OCI-LY7 (cell line): ENCODE data around the gene DCAF8. TPM values are rescaled to one million over a fixed set of nuclear protein-coding genes. Genes with fewer than 3 reads are reported as not detected.

Source experiments
- BruUV-seq: library from RNA; stranded (reverse); fragments of 400-500 nt; replicated peaks from 2 replicates; lab custom pipeline; 2021; lab: Mats Ljungman, UMichigan
- CTCF ChIA-PET: fragments of 300-600 bp; sonication (Branson Sonifier 250); formaldehyde crosslinking; loops from one replicate; lab custom pipeline; 2022; ENCODE audit warnings: antibody characterized with exemption; ENCODE audit not compliant: unreplicated experiment; lab: Charles Lee
- POLR2A ChIA-PET: fragments of 300-600 bp; sonication (Branson Sonifier 250); formaldehyde crosslinking; loops from one replicate; lab custom pipeline; 2022; ENCODE audit warnings: antibody characterized with exemption; lab: Charles Lee
- DNase-seq: peaks from one replicate; pipeline ENCODE4 v3.0.0-alpha.2; 2015; ENCODE audit warnings: low spot score
- H2AFZ ChIP-seq: fragments of 200-600 bp; sonication (generic), shearing (Covaris generic); 2 replicates; pipeline ENCODE4 v1.6.1; 2014; ENCODE audit warnings: mild to moderate bottlenecking, antibody characterized with exemption, low read length, moderate library complexity
- H3K27ac ChIP-seq: fragments of 200-600 bp; sonication (generic); 2 replicates; pipeline ENCODE4 v1.5.1; 2014; ENCODE audit warnings: mixed run types, low read depth, mild to moderate bottlenecking, moderate library complexity, low read length, inconsistent platforms; ENCODE audit not compliant: poor library complexity, severe bottlenecking
- H3K36me3 ChIP-seq: fragments of 200-600 bp; sonication (generic); 2 replicates; pipeline ENCODE4 v1.6.1; 2014; ENCODE audit warnings: mild to moderate bottlenecking, antibody characterized with exemption, low read length, moderate library complexity, mixed read lengths; ENCODE audit not compliant: insufficient read depth
- H3K4me1 ChIP-seq: fragments of 200-600 bp; sonication (generic); 2 replicates; pipeline ENCODE4 v1.5.1; 2014; ENCODE audit warnings: mild to moderate bottlenecking, low read length; ENCODE audit not compliant: insufficient read depth, poor library complexity, severe bottlenecking
- H3K4me2 ChIP-seq: fragments of 200-600 bp; sonication (generic); 2 replicates; pipeline ENCODE4 v1.6.1; 2014; ENCODE audit warnings: mild to moderate bottlenecking, low read length
- H3K4me3 ChIP-seq: fragments of 200-600 bp; sonication (generic); 2 replicates; pipeline ENCODE4 v1.5.1; 2014; ENCODE audit warnings: mild to moderate bottlenecking, low read depth, low read length; ENCODE audit not compliant: poor library complexity, severe bottlenecking
- H3K79me2 ChIP-seq: fragments of 200-600 bp; sonication (generic); 2 replicates; pipeline ENCODE4 v1.6.1; 2016; ENCODE audit warnings: low read depth, mild to moderate bottlenecking, low read length, moderate library complexity, mixed read lengths; ENCODE audit not compliant: insufficient read depth
- H3K9me2 ChIP-seq: fragments of 200-600 bp; sonication (generic); 2 replicates; pipeline ENCODE4 v1.6.1; 2016; ENCODE audit warnings: mild to moderate bottlenecking, low read length, mixed read lengths; ENCODE audit not compliant: insufficient read depth
- H3K9me3 ChIP-seq: fragments of 200-600 bp; sonication (generic); 2 replicates; pipeline ENCODE4 v1.6.1; 2014; ENCODE audit warnings: mild to moderate bottlenecking, mixed run types, low read length, mixed read lengths
- H4K20me1 ChIP-seq: fragments of 200-600 bp; sonication (generic); 2 replicates; pipeline ENCODE4 v1.6.1; 2014; ENCODE audit warnings: mild to moderate bottlenecking, antibody characterized with exemption, low read length, moderate library complexity, mixed read lengths; ENCODE audit not compliant: insufficient read depth
- CTCF ChIP-seq: fragments of 200-600 bp; sonication (generic); conservative IDR thresholded peaks from 2 replicates; pipeline ENCODE4 v1.5.1; 2014; ENCODE audit warnings: mild to moderate bottlenecking, antibody characterized with exemption, low read length, moderate library complexity, mixed read lengths
- EZH2phosphoT487 ChIP-seq: fragments of 200-600 bp; sonication (generic); IDR thresholded peaks from 2 replicates; pipeline ENCODE4 v1.6.1; 2018; ENCODE audit warnings: low read depth, borderline replicate concordance, mild to moderate bottlenecking, mixed run types, antibody characterized with exemption, low read length, moderate library complexity, mixed read lengths
- intact Hi-C: fragments of 100-400 bp; cut with micrococcal nuclease; formaldehyde crosslinking; loops from one replicate; pipeline ENCODE4 v1.10.0; 2022; ENCODE audit not compliant: unreplicated experiment
- total RNA-seq, 2 experiments: library from RNA; depleted of rRNA in 1 of 2; stranded (reverse); fragments of >200 nt in 1 of 2; shearing (Covaris generic) in 1 of 2; gene quantifications; 2 replicates each; pipeline ENCODE4 v1.2.3, GENCODE V29; 2014 to 2022

Gene DCAF8
- total RNA-seq, 2 experiments from 2014 or later = 118 to 139 TPM

GRCh38 chr1:160307118-160307791 lies 44.9 kb upstream of the DCAF8 start:
- BruUV-seq = no TSS peak
- H3K4me1 ChIP-seq = peaks cover 17% of the 10 kb centered on the region
- no peak overlapping the region for H2AFZ ChIP-seq
- TF ChIP-seq CTCF (no peak), EZH2phosphoT487 (no peak)
- intact Hi-C loops = no loop called here
- H3K4me3 ChIP-seq = no peak overlapping the region
- peaks cover 94% of the 10 kb centered on the region for H3K36me3 ChIP-seq
- peak; percentile 75 for DNase-seq
- POLR2A ChIA-PET = interaction anchor here (0.6 to 1.3 kb wide), 3 partner anchors 9 to 73 kb away, joined by 3 to 4 read pairs (median 4); no protein-coding TSS in a partner anchor
- no peaks in the 10 kb centered on the region for H3K9me2 ChIP-seq
- H4K20me1 ChIP-seq = no peaks in the 10 kb centered on the region
- no peaks in the 10 kb centered on the region for H3K9me3 ChIP-seq
- CTCF ChIA-PET = no interaction called here
- peak overlapping the region; percentile 54 for H3K4me2 ChIP-seq
- peak overlapping the region; percentile 17 for H3K27ac ChIP-seq
- H3K79me2 ChIP-seq = no peaks in the 10 kb centered on the region

GRCh38 chr1:160300173-160300572 lies 37.8 kb upstream of the DCAF8 start:
- no peaks in the 10 kb centered on the region for H3K9me3 ChIP-seq
- no peak overlapping the region for H2AFZ ChIP-seq
- H3K27ac ChIP-seq = no peak overlapping the region
- POLR2A ChIA-PET = no interaction called here
- H4K20me1 ChIP-seq = no peaks in the 10 kb centered on the region
- H3K79me2 ChIP-seq = 0 out of 2 replicates have a peak, but pooled peaks cover 3% of the 10 kb centered on the region
- peaks cover 91% of the 10 kb centered on the region for H3K36me3 ChIP-seq
- H3K4me2 ChIP-seq = no peak overlapping the region
- no peak for TF ChIP-seq CTCF
- TF ChIP-seq EZH2phosphoT487 = no peak
- H3K9me2 ChIP-seq = no peaks in the 10 kb centered on the region
- intact Hi-C loops = no loop called here
- DNase-seq = no peak
- BruUV-seq = no TSS peak
- H3K4me3 ChIP-seq = no peak overlapping the region
- CTCF ChIA-PET = no interaction called here
- H3K4me1 ChIP-seq = no peaks in the 10 kb centered on the region

GRCh38 chr1:160296036-160296435 lies 33.7 kb upstream of the DCAF8 start:
- Histone ChIP-seq H2AFZ (no peak overlapping the region), H3K27ac (no peak overlapping the region), H3K4me2 (no peak overlapping the region), H3K79me2 (no peaks in the 10 kb centered on the region), H4K20me1 (no peaks in the 10 kb centered on the region), H3K4me3 (no peak overlapping the region), H3K36me3 (peaks cover 99% of the 10 kb centered on the region), H3K9me2 (no peaks in the 10 kb centered on the region), H3K4me1 (no peaks in the 10 kb centered on the region), H3K9me3 (no peaks in the 10 kb centered on the region)
- ChIA-PET POLR2A (interaction anchor here (0.6 to 1.1 kb wide), 2 partner anchors 11 to 75 kb away, joined by 3 read pairs; partner anchors contain the start of gene PEX19), CTCF (interaction anchor here (0.6 kb wide), 1 partner anchor 31 kb away, joined by 7 read pairs; no protein-coding TSS in a partner anchor)
- intact Hi-C loops = no loop called here
- no TSS peak for BruUV-seq
- DNase-seq = no peak
- TF ChIP-seq CTCF (no peak), EZH2phosphoT487 (no peak)
